ENCODE results near the gene ZC3H13.

Gene ZC3H13

GRCh38 chr13:46088821-46089562 is 36.4 kb upstream of the ZC3H13 start:
- Histone ChIP-seq H2AFZ (ENCODE audit: low read depth, low read length, severe bottlenecking) (no peak overlapping the region), H3K27ac (ENCODE audit: low read depth, low read length) (no peak overlapping the region), H4K20me1 (ENCODE audit: low read depth, low read length) (no peaks in the 10 kb centered on the region), H3K9ac (ENCODE audit: low read length) (no peak overlapping the region), H3K79me2 (ENCODE audit: insufficient read depth, low read length) (no peaks in the 10 kb centered on the region), H3K4me2 (ENCODE audit: low read depth, low read length, poor library complexity, severe bottlenecking) (no peak overlapping the region), H3K9me3 (ENCODE audit: insufficient read depth, low read length) (no peaks in the 10 kb centered on the region), H3K4me3 (ENCODE audit: insufficient read depth, low read length, poor library complexity, severe bottlenecking) (no peak overlapping the region), H3K27me3 (ENCODE audit: low read length) (no peaks in the 10 kb centered on the region), H3F3A (ENCODE audit: insufficient read depth) (no peaks in the 10 kb centered on the region), H3K9me2 (replicated peaks; ENCODE audit: insufficient read depth, low read length) (no peaks in the 10 kb centered on the region), H3K36me3 (ENCODE audit: low read length) (no peaks in the 10 kb centered on the region)
- no peak for TF ChIP-seq CTCF (IDR thresholded peaks at IDR 0.05; ENCODE audit: insufficient read depth, low read length, poor library complexity, severe bottlenecking)
- TF ChIP-seq EZH2phosphoT487 (conservative IDR thresholded peaks at IDR 0.05; ENCODE audit: low read length) = no peak

- no peaks in the 10 kb centered on the region for H4K20me1 ChIP-seq (ENCODE audit: low read depth, low read length)
- TF ChIP-seq CTCF (IDR thresholded peaks at IDR 0.05; ENCODE audit: insufficient read depth, low read length, poor library complexity, severe bottlenecking) = no peak
- TF ChIP-seq EZH2phosphoT487 (conservative IDR thresholded peaks at IDR 0.05; ENCODE audit: low read length) = no peak
Measured at GRCh38 chr13:46087481-46087880, 34.9 kb upstream of the ZC3H13 start.

GRCh38 chr13:46086985-46087384 is 34.4 kb upstream of the ZC3H13 start:
- no peaks in the 10 kb centered on the region for H4K20me1 ChIP-seq (ENCODE audit: low read depth, low read length)
- H3F3A ChIP-seq (ENCODE audit: insufficient read depth) = no peaks in the 10 kb centered on the region
- no peak overlapping the region for H2AFZ ChIP-seq (ENCODE audit: low read depth, low read length, severe bottlenecking)
- H3K4me3 ChIP-seq (ENCODE audit: insufficient read depth, low read length, poor library complexity, severe bottlenecking) = no peak overlapping the region
- no peak overlapping the region for H3K4me2 ChIP-seq (ENCODE audit: low read depth, low read length, poor library complexity, severe bottlenecking)
- no peaks in the 10 kb centered on the region for H3K36me3 ChIP-seq (ENCODE audit: low read length)
- no peaks in the 10 kb centered on the region for H3K9me3 ChIP-seq (ENCODE audit: insufficient read depth, low read length)
- no peaks in the 10 kb centered on the region for H3K27me3 ChIP-seq (ENCODE audit: low read length)
- TF ChIP-seq CTCF (IDR thresholded peaks at IDR 0.05; ENCODE audit: insufficient read depth, low read length, poor library complexity, severe bottlenecking) = no peak
- no peak for TF ChIP-seq EZH2phosphoT487 (conservative IDR thresholded peaks at IDR 0.05; ENCODE audit: low read length)
- H3K9ac ChIP-seq (ENCODE audit: low read length) = no peak overlapping the region
- H3K27ac ChIP-seq (ENCODE audit: low read depth, low read length) = no peak overlapping the region
- no peaks in the 10 kb centered on the region for H3K79me2 ChIP-seq (ENCODE audit: insufficient read depth, low read length)
- no peaks in the 10 kb centered on the region for H3K9me2 ChIP-seq (replicated peaks; ENCODE audit: insufficient read depth, low read length)

More at GRCh38 chr13:46087481-46087880, 34.9 kb upstream of the ZC3H13 start:
- Histone ChIP-seq H3K27me3 (ENCODE audit: low read length) (no peaks in the 10 kb centered on the region), H3K4me2 (ENCODE audit: low read depth, low read length, poor library complexity, severe bottlenecking) (no peak overlapping the region), H3K9ac (ENCODE audit: low read length) (no peak overlapping the region), H3K79me2 (ENCODE audit: insufficient read depth, low read length) (no peaks in the 10 kb centered on the region), H3K27ac (ENCODE audit: low read depth, low read length) (no peak overlapping the region), H3K4me3 (ENCODE audit: insufficient read depth, low read length, poor library complexity, severe bottlenecking) (no peak overlapping the region), H3K9me3 (ENCODE audit: insufficient read depth, low read length) (no peaks in the 10 kb centered on the region), H3K9me2 (replicated peaks; ENCODE audit: insufficient read depth, low read length) (no peaks in the 10 kb centered on the region), H3F3A (ENCODE audit: insufficient read depth) (no peaks in the 10 kb centered on the region), H3K36me3 (ENCODE audit: low read length) (no peaks in the 10 kb centered on the region), H2AFZ (ENCODE audit: low read depth, low read length, severe bottlenecking) (no peak overlapping the region)

Measured in SU-DHL-6 (cell line).